HG02870 (cell line): Measurements from ENCODE around the gene PRDM16.
"Not testable (repeated sequence)": the region's sequence is repeated elsewhere in the genome, so short reads cannot be mapped to it uniquely, and the experiment has no call there.

Experiments
- ATAC-seq: cut with Tn5 transposase; IDR thresholded peaks from one replicate; pipeline ENCODE4 v1.9.1; 2021; ENCODE audit warnings: mild to moderate bottlenecking, moderate library complexity; ENCODE audit not compliant: unreplicated experiment

PRDM16 gene

DNA sequence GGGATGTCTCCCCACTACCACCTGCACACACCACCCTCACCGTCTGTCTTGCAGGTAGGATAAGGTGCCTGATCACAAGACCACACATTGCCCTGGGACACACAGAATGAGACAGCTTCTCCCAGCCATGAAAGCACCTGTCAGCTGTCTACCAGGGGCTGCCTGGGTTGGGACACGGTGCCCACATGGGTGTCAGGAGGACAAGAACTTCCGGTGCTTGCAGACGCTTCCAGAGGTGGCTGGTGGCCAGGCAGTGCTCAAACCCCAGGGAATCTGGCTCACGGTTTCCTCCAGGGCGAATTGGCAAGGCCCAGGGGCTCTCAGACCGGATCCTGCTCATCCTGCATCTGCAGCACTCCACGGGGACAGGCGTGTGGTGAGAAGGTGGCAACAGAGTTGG, 202.9 kb downstream of the PRDM16 start:
- no peak for ATAC-seq

DNA sequence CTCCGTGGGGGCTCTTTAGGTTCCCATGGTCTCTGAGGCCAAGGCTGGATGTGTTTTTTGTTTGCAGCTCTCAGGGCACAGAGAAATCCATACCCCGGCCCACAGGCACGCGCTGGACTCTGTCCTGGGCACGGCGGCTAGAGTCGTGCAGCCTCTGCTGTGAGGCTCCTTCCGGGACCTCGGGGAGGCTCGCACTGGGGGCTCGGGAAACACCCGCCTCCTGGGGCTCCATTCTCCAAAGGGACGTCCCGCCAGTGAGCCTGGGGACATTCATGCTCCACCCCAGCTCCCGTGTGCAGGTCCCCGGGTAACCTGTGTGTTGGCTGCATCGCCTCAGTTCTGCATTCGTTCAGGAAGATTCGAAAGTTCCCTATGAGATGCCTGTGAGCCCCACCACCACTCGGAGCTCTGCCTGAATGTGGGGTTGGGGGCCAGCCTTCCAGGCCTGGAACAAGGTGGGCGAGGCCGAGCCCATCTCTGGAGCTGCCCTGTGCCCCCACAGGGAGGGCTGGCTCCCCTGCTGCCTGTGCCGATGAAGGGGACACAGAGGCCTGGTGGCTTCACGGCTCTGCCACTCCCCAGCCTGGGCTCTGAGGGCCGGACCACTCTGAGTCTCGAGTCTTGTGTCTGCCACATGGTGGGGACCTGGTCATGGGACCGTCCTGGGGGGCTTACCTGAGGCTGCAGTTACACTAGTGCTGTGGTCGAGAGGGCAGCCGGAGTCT, 203.5 kb downstream of the PRDM16 start:
- ATAC-seq: no peak

DNA sequence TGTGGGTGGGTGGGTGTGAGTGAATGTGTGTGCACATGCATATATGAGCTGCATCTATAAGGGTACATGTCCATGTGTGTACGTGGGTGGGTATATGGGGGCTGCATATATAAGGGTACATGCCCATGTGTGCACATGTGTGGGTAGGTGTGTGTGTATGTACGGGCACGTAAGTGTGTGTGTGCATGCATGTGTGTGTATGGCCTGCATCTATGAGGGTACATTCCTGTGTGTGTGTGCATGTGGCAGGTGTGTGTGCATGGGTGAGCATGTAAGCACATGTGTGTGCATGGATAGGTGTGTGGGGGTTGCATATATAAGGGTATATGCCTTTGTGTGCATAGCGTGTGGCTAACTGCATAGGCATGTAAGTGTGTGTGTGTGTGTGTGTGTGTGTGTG, 204.4 kb downstream of the PRDM16 start:
- ATAC-seq: no peak

DNA sequence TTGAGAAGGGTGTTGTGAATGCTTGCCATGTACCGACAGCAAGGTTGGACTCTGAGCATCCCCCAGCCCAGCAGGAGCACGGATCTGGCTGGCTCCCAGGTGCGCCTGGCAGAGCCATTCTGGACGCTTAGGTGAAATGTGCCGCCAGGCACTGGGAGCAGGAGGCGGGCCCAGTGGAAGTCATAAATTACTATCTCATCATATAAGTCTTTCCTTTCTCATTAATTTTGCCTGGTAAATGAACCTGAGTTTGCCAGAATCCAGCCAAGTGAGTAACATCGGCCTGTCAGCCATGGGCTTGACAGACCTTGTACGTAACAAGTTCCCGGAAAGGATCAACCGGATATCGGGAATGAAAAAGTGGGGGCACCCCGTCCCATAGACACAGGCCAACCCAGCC, 206.0 kb downstream of the PRDM16 start:
- no peak for ATAC-seq

DNA sequence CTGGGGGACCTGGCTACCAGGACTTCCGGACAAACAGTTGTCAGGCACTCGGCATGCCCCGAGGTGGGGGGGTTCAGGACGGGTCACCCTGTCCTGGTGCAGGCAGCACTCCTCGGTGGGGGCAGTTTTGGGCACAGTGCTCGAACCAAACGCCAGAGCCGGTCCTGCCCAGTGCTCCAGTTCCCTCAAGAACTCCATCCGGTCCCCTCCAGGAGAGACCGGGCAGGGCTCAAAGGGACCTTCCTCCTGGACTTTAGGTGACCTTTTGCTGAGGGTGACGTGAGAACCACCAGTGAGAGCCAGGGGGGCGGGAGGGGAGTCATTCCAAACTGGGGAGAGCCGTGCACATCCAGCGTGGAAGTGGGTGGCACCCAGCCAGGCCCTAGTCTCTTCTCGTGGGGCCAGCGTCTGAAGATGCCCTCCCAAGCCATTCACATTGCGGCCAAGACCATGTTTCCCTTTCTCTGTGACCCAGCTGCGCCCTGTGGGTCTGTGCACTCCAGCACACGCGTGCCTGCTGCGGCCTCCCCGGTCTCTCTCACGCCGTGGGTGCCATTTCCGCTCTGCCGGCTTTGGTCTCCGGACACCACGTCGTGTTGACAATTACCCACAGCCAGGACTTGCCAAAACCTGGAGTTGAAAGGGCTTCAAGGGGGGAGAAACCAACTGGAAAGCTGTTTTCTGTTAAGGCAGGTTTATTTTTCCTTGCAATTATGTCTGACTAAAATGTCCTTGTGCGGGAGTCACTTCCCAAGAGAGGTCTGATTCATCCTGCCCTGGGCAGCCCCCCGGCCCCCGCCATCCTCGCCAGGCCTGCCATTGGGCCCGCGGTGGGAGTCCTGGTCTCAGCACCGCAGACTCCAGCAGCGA, 206.7 kb downstream of the PRDM16 start:
- ATAC-seq: no peak

DNA sequence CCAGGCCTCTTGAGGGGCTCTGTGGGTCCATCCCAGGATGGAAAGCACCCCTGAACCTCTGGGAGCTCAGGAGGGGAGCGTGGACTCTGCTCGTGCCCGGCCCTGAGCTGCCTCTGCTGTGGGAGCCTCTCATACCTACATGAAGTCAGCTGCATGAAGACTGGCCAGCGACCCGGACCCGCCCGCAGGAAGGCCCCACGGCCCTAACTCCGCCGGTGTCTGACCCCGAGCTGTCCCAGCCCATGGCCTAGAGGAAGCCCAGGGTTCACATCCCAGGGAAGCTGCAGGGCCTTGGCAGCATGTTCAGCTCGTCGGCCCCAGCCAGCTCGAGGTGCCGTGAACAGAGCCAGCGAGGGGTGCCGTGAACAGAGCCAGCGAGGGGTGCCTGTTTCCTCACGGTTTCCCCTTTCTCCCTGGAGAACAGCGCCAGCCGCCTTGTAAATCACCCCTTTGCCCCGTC, 207.4 kb downstream of the PRDM16 start:
- no peak for ATAC-seq

DNA sequence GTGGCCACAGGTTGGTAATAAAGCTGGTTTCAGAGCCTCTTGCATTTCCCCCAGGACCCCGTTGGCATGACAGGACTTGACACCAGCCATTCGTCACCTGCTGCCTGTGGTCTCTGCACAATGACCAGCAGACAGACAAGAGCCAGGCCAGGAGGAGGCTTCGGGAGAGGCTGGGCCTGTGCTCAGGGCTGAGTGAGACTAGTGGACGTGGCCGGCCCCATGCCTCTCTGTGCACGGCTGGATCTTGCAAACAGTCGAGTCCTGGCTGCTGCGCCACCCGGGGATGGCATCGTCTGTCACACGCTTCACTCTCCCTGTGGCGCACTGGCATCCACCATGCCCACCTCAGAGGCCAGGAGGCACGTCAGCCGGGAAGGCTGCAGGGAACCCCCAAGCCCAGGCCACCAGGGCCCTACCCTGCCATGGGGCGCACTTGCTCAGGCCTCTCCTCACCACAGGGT, 208.0 kb downstream of the PRDM16 start:
- no peak for ATAC-seq

DNA sequence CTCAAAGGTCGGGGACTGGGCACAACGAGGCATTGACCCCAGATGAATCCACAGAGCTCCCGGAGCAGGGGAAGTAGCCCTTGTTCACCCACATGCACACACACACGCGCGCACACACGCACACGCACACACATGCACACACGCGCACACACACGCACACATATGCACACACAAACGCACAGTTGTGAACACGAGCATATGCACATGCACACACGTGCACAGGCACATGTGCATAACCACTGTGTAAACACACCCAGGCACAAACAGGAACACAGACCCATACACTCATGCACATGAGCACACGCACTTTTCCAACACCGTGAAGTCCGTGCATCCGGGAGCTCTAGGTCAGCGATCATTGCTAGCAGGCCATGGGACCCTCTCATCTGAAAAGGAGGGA, 208.6 kb downstream of the PRDM16 start:
- no peak for ATAC-seq

DNA sequence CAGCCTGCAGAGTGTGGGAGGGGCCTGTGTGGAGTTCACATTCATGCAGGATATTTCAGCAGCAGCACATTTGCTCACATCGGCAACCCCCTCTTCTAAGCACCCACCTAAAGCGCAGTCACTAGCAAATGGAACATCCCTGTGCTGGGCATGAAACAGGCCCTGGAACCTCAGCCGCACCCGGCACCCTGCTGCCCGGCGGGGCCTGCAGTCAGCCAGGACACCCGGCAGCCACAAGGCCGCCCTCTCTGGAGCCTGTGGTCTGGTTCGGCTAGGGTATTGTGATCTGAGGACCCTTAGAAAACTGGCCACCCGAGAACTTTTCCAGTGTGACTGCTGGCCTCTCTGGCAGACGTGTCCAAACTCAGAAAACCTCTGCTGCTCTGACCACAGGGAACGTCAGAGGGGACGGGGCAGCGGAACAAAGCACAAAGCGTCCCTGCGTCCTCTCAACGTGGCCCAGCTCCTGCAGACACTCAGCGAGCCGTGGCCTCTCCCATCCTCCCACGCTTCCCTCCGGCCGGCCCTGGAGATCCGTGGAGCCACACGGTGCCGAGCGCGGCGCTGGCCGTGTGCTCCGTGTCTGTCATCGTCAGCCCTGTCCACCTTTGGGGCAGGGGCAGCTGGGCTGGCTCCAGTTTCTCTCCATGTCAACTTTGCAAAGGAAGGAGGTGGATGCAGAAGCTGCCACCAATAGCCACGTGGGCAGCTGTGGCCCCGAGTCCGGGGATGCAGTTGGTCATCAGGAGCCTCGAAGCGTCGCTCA, 209.6 kb downstream of the PRDM16 start:
- no peak for ATAC-seq

DNA sequence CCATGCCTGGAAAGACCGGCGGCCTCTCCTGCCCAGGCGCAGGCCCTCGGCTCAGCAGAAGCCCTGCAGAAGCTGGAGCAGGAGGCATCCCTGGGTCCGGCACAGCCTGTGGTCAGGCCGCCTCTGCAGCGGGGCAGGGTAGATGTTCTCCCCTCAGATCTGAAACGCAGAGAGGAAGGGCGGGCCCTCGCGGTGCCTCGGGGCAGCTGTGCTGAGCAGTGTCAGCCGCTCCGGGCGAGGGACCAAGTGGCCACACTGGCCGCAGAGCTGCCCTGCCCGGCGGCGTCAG, 210.1 kb downstream of the PRDM16 start:
- ATAC-seq: no peak

DNA sequence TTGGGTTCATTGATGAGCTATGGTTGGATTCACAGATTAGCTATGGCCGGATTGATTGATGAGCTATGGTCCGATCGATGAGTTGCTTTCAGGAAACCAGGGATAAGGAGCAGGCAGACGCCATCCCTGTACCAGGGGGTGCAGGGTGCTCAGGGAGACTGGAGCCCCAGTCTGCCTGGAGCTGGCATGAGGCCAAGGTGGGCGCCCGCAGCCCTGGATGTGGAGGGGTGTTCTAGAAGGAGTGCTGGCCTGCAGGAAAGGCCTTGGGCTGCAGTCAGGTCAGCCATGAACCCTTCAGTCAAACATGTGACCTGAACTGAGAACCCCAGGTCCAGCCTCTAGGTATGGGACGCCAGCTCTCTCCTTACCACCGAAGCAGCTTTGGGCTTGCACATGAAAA, 212.7 kb downstream of the PRDM16 start:
- no peak for ATAC-seq

DNA sequence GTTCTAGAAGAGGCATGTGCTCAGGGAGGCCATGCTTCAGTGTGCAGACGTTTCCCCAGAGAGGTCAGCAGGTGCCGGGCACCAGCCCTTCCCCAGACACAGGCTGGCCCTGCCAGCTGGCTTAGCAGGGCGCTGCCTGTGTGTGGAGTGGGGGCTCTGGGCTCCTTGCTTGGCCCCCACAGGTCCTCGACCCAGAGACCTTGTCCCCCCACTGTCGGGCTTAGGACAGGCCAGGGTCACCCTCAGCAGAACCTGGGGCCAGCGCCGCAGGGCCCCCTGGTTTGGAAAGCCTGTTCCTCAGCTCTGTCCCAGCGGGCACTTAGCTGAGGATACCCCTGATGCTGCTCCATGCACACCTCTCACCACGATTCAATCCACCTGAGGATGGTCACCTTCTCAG, 213.2 kb downstream of the PRDM16 start:
- ATAC-seq: no peak

DNA sequence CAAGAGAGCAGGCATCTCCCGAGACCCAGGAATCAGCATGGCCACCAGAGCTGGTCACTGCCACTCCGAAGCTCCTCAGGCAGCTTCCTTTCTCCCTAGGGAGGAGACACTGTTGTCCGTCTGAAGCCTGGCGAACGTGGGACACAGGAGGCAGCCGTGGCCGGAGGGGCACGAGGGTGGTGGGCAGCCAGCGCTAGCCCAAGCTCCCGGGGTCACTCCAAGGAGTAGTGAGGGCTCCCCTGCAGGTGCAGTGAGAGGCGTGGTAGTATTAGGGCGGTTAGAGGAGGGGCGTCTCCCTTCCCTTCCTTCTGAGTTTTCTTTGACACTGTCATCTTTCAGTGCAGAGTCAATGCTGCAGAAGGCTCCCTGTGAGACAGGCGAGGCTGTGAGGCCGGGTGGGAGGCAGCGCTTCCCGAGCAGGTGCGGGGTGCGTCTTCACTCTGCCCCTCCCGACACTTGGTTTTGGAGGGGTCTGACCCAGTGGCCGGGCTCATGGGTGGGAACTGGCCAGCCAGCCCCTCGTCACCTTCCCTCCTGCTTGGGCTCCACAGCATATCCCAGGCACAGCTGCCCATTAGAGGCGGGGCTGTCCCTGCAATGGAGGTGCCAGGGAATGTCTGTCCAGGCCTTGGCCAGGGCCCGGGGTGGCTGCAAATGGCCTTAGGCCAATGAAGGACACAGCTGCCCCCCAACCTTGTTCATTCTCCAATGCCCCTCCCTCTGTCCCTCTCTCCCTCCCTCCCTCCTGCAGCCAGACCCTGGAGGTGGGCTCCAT, 213.8 kb downstream of the PRDM16 start:
- no peak for ATAC-seq

DNA sequence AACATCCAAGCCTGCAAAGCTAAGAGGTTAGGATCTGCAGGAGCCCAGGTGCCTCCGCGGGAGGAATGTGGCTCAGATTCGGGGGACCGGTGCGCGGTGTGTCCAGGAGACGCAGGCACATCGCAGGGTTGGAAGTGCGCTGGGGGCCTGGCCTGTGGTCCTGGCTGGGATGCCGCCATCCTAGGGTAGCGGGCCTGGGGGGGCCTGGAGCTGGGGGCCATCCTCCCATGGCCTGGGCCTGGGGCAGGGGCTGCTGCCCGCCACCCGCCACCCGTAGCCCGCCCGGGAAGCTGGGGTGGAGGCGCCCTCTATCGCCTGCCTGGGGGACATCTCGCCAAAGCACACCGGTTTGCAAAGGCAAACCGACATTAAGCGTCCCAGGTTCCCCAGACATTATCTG, 214.8 kb downstream of the PRDM16 start:
- ATAC-seq: no peak

DNA sequence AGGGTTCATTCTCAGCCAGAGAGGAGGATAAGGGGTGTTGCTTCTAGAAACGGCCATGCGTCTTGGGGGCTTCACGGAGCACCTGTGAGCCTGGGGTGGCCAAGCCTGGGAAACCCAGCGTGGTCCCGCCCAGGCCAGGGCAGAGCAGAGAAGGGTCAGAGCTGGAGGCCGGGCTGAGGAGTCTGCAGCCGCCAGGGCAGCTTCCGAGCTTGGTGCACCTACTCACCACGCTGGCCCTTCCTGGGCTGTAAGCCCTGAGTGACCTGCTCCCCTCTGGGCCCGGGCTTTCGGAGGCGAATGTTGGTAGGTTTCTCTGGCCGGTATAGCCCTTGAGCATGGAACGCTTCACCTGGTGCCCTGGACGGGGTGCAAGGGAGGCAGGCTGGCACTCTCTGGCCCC, 215.7 kb downstream of the PRDM16 start:
- no peak for ATAC-seq

DNA sequence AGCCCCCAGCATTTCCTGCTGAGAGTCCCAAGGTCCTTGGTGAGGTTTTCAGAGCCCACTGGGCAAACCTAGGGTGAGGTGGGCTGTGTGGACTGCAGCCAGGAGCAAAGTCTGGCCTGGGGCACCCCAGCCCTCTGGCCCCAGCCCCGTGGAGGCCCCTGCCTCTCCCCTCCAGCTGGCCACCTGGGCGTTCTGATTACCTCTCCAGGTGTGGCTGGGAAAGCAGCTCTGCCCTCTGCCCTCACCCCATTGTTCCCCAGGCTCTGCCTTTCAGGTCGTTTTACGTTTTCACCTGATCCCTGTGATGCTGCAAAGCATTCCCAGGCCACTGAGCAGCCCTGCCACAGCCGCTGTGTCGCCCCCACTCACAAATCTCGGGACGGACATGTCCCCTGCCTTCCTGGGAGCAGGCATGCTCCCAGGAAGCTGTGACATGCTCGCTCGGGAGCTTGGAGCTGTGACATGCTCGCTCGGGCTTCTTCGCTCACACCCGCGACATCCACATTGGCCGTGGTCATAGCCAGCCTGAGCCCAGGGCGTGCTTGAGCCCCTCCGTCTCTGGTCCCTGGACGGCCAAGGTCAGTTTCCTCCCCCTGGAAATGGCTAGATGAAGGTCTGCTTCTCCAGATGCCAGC, 216.2 kb downstream of the PRDM16 start:
- ATAC-seq: no peak

DNA sequence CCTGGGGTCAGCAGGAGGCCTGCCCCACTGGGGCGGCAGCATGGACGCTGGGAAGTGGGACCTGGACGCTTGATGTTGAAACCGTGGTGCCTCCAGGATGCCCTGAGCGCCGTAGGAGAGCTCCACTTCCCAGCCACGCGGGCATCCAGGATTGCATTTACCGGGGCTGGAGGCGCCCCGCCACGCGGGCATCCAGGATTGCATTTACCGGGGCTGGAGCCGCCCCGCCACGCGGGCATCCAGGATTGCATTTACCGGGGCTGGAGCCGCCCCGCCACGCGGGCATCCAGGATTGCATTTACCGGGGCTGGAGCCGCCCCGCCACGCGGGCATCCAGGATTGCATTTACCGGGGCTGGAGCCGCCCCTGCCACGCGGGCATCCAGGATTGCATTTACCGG, 218.1 kb downstream of the PRDM16 start:
- ATAC-seq: not testable (repeated sequence)

DNA sequence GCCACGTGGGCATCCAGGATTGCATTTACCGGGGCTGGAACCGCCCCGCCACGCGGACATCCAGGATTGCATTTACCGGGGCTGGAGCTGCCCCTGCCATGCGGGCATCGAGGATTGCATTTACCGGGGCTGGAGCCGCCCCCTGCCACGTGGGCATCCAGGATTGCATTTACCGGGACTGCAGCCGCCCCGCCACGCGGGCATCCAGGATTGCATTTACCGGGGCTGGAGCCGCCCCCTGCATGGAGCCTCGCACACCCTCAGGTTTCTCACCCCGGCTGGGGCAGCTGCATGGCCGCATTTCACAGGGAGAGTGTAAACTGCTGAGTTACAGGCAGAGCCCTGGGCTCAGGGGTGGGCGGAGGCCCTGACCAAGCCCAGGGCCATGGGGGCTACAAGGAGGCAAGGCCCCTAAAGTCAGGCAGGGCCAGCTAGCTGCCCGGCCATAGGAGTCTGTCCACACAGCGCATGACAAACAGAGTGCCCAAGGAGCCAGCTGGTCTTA, 218.7 kb downstream of the PRDM16 start:
- ATAC-seq: no peak

DNA sequence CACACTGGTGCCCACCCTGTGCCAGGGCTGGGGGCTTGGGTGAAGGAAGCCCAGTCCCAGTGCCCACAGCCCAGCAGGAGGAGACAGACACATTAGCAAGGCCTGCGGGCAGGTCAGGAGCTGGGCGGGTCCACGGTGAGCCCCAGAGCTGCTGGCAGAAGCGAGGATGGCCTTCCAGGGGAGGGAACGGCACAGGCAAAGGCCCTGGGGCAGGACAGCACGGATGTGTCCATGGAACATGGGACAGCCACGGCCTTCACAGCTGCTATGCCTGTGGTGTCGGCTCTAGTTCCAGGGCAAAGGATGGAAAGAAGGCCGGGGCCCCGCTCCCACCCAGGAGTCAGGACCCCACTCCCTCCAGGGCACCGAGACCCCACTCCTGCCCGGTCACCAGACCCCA, 220.5 kb downstream of the PRDM16 start:
- ATAC-seq: no peak

DNA sequence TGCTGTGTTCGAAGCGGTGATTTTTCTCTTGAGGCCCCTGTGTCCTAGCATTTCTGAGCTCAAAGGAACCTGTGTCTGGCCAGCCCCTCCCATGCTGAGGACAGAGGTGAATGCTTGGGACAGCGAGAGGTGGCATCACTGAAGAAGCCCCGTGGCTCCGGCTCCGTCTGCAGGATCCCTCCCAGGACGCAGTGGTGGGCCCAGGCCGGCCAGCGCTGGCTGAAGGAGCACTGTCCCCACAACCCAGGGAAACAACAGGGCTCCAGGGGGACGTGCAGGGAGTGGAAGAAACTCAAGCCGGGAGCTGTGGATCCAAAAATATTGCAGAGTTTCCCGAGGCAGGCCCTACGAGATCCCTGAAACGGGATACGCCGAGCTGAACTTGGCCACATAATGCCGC, 221.4 kb downstream of the PRDM16 start:
- ATAC-seq: no peak
